GM12878 (cell line): ENCODE results near the gene MTRFR. TPM values are rescaled to one million over a fixed set of nuclear protein-coding genes. Genes with fewer than 3 reads are reported as not detected.

Source experiments
- ATAC-seq: fragments of 200-7000 bp; cut with Tn5 transposase; 3 replicates; pipeline ENCODE4 v1.9.1; 2020; ENCODE audit warnings: mild to moderate bottlenecking, moderate library complexity
- BruUV-seq: library from RNA; stranded (reverse); fragments of 400-500 nt; replicated peaks from 2 replicates; lab custom pipeline; 2021; lab: Mats Ljungman, UMichigan
- CTCF ChIA-PET: fragments of 300-600 bp; sonication (Branson Sonifier 250); formaldehyde crosslinking; extraction: SDS; loops from one replicate; lab custom pipeline; 2021; ENCODE audit warnings: inconsistent platforms; lab: Yijun Ruan, JAX
- POLR2A ChIA-PET: fragments of 350-600 bp; formaldehyde crosslinking; extraction: SDS; loops from one replicate; lab custom pipeline; 2021; ENCODE audit warnings: inconsistent platforms; lab: Charles Lee
- RAD21 ChIA-PET: fragments of 300-600 bp; sonication (Branson Sonifier 250); formaldehyde crosslinking; loops from one replicate; lab custom pipeline; 2023; ENCODE audit warnings: antibody characterized with exemption; ENCODE audit not compliant: unreplicated experiment; lab: Charles Lee
- SMC1A ChIA-PET: fragments of 300-600 bp; sonication (Branson Sonifier 250); formaldehyde crosslinking; loops from one replicate; lab custom pipeline; 2023; ENCODE audit not compliant: unreplicated experiment, uncharacterized antibody; lab: Charles Lee
- DNase-seq: peaks from one replicate; pipeline ENCODE4 v3.0.0-alpha.2; 2011; ENCODE audit warnings: low read depth, low spot score
- FAIRE-seq: peaks from 3 replicates; lab custom pipeline; 2011; peaks lifted over from hg19 to GRCh38; lab: Jason Lieb, UNC
- H2AFZ ChIP-seq: 2 replicates; pipeline ENCODE4 v1.6.0; 2011; ENCODE audit warnings: low read depth, low read length, control low read depth; ENCODE audit not compliant: control insufficient read depth
- H3K27ac ChIP-seq: 2 replicates; pipeline ENCODE4 v1.5.1; 2011; ENCODE audit warnings: control low read depth; ENCODE audit not compliant: control insufficient read depth, insufficient read depth
- H3K27me3 ChIP-seq, 2 experiments: replicated peaks in 1 of 2; 2 replicates each; pipeline versions ENCODE4 v1.6.0 to v1.6.1; 2011; ENCODE audit warnings: low read length in 1 of 2; ENCODE audit not compliant: control insufficient read depth in 2 of 2, insufficient read depth in 2 of 2
- H3K36me3 ChIP-seq, 2 experiments: 2 replicates each; pipeline ENCODE4 v1.5.1; 2011; ENCODE audit warnings: low read length in 1 of 2; ENCODE audit not compliant: control insufficient read depth in 2 of 2, insufficient read depth in 2 of 2
- H3K4me1 ChIP-seq: 2 replicates; pipeline ENCODE4 v1.6.1; 2011; ENCODE audit warnings: mild to moderate bottlenecking, low read length, moderate library complexity, mixed read lengths; ENCODE audit not compliant: control insufficient read depth, insufficient read depth
- H3K4me2 ChIP-seq: 2 replicates; pipeline ENCODE4 v1.6.0; 2011; ENCODE audit warnings: control low read depth; ENCODE audit not compliant: control insufficient read depth, insufficient read depth
- H3K4me3 ChIP-seq: fragments of 200-600 bp; sonication (generic); 2 replicates; pipeline ENCODE4 v1.5.1; 2016
- H3K79me2 ChIP-seq: 2 replicates; pipeline ENCODE4 v1.6.0; 2011; ENCODE audit warnings: low read length; ENCODE audit not compliant: control insufficient read depth, insufficient read depth
- H3K9ac ChIP-seq: 2 replicates; pipeline ENCODE4 v1.8.0; 2011; ENCODE audit warnings: low read length, control low read depth, mixed read lengths; ENCODE audit not compliant: control insufficient read depth, insufficient read depth
- H3K9me3 ChIP-seq: replicated peaks from 3 replicates; pipeline ENCODE4 v1.5.1; 2011; ENCODE audit warnings: mild to moderate bottlenecking, low read length; ENCODE audit not compliant: control insufficient read depth, insufficient read depth
- H4K20me1 ChIP-seq: 2 replicates; pipeline ENCODE4 v1.6.0; 2011; ENCODE audit not compliant: control insufficient read depth, insufficient read depth
- BHLHE40 ChIP-seq, 2 experiments: fragments of 450-650 bp in 1 of 2; IDR thresholded peaks; 2 replicates each; pipeline ENCODE4 v1.6.1; 2011 to 2017; ENCODE audit warnings: low read depth in 2 of 2, borderline replicate concordance in 1 of 2, improper control_type of control experiment in 1 of 2, low read length in 1 of 2, mild to moderate bottlenecking in 1 of 2
- EGR1 ChIP-seq, 2 experiments: IDR thresholded peaks; 1 replicate in 1 of 2; 2 replicates in 1 of 2; pipeline ENCODE4 v1.6.1; 2011 to 2012; ENCODE audit warnings: low read depth in 2 of 2, low read length in 2 of 2, borderline replicate concordance in 1 of 2, mild to moderate bottlenecking in 1 of 2, moderate library complexity in 1 of 2
- IKZF1 ChIP-seq: fragments of 450-650 bp; conservative IDR thresholded peaks from 2 replicates; pipeline ENCODE4 v1.6.1; 2017; ENCODE audit warnings: antibody characterized with exemption, mild to moderate bottlenecking
- MYC ChIP-seq: IDR thresholded peaks from 2 replicates; pipeline ENCODE4 v1.6.1; 2011; ENCODE audit warnings: mild to moderate bottlenecking, low read length, moderate library complexity, inconsistent platforms; ENCODE audit not compliant: insufficient read depth, insufficient replicate concordance, insufficient read length, severe bottlenecking
- POLR2AphosphoS2 ChIP-seq: IDR thresholded peaks from 2 replicates; pipeline ENCODE4 v1.6.1; 2011; ENCODE audit warnings: low read depth, mild to moderate bottlenecking, low read length, improper control_type of control experiment, moderate library complexity
- RAD51 ChIP-seq: fragments of 450-650 bp; IDR thresholded peaks from 2 replicates; pipeline ENCODE4 v1.6.1; 2016; ENCODE audit warnings: moderate library complexity, mild to moderate bottlenecking, inconsistent platforms
- USF1 ChIP-seq: IDR thresholded peaks from 2 replicates; pipeline ENCODE4 v1.6.1; 2011; ENCODE audit warnings: borderline replicate concordance, low read depth, mild to moderate bottlenecking, moderate library complexity, mixed read lengths, low read length; ENCODE audit not compliant: insufficient read depth; ENCODE audit errors: extremely low read length
- YBX1 ChIP-seq: fragments of 450-650 bp; IDR thresholded peaks from 2 replicates; pipeline ENCODE4 v1.6.1; 2016; ENCODE audit warnings: antibody characterized with exemption
- ZBED1 ChIP-seq: IDR thresholded peaks from 2 replicates; pipeline ENCODE4 v1.6.1; 2016; ENCODE audit warnings: borderline replicate concordance
- WGBS: methylation state at CpG from one replicate; pipeline ENCODE4 v1.1.6; 2016; ENCODE audit warnings: low lambda C conversion rate; ENCODE audit not compliant: insufficient replicate concordance, insufficient coverage; ENCODE audit errors: missing lambda C conversion rate; 5-methylcytosine and 5-hydroxymethylcytosine counted together
- in situ Hi-C: fragments of 300-500 bp; cut with MboI; formaldehyde crosslinking; loops from 9 replicates; pipeline ENCODE4 v1.14.3; 2018; ENCODE audit warnings: mixed read lengths
- intact Hi-C: fragments of 100-400 bp; cut with micrococcal nuclease; formaldehyde crosslinking; loops from one replicate; pipeline ENCODE4 v1.14.2; 2022; ENCODE audit not compliant: unreplicated experiment
- polyA plus RNA-seq, 11 experiments: library from polyadenylated mRNA; depleted of rRNA in 4 of 11; unstranded in 6 of 11; stranded (reverse) in 5 of 11; fragments of >200 nt; fragmentation: Nextera tagmentation in 4 of 11; fragmentation: Illumina TruSeq in 1 of 11; extraction: Ambion mirVana in 4 of 11; extraction: Trizol in 1 of 11; gene quantifications; 1 replicate in 1 of 11; 2 replicates in 10 of 11; pipeline versions ENCODE4 v1.2.1 to v1.2.3, GENCODE V29; 2011 to 2016; ENCODE audit warnings: inconsistent platforms in 2 of 11, missing spikeins in 2 of 11, low read depth in 1 of 11
- total RNA-seq, 4 experiments: library from RNA; depleted of rRNA in 3 of 4; stranded (reverse); fragments of >200 nt in 3 of 4; fragmentation: Illumina TruSeq in 1 of 4; extraction: Trizol in 1 of 4; gene quantifications; 2 replicates each; pipeline versions ENCODE4 v1.2.1 to v1.2.3, GENCODE V29; 2013 to 2021

Gene MTRFR
- total and polyA plus RNA-seq, 10 of the 15 experiments (the other 5 are each of a cell fraction or from before 2014, with no cell fraction given) = 12.2 to 33.4 (median 24.8) TPM

- Histone ChIP-seq H3K79me2 (peaks cover 27% of the 10 kb centered on the region), H3K9ac (peak overlapping the region; percentile 93), H3K9me3 (no peaks in the 10 kb centered on the region), H3K4me3 (peak overlapping the region; percentile 95), H4K20me1 (no peaks in the 10 kb centered on the region), H3K36me3 (no peaks in the 10 kb centered on the region; a peak in 1 of 4 replicates), H3K4me2 (peak overlapping the region; percentile 84), H3K27me3 (no peaks in the 10 kb centered on the region), H3K4me1 (peaks cover 17% of the 10 kb centered on the region), H2AFZ (peak overlapping the region; percentile 69), H3K27ac (peak overlapping the region; percentile 82)
- SMC1A ChIA-PET = interaction anchor here (0.9 to 1.1 kb wide), 4 partner anchors 47 to 311 kb away, joined by 3 to 4 read pairs (median 4); no protein-coding TSS in a partner anchor
- WGBS = 2% methylated on average over 41 of the region's 51 CpGs
- ATAC-seq = peak; percentile 9
- RAD21 ChIA-PET = interaction anchor here (0.7 to 1.5 kb wide), 7 partner anchors 33 to 312 kb away, joined by 3 to 4 read pairs (median 3); partner anchors contain the start of gene SNRNP35
- DNase-seq = no peak
- in situ Hi-C loops = no loop called here
- BruUV-seq = TSS peak; percentile 54
- CTCF ChIA-PET = interaction anchor here (0.7 to 2.1 kb wide), 9 partner anchors 22 to 349 kb away, joined by 3 to 9 read pairs (median 4); no protein-coding TSS in a partner anchor
- POLR2A ChIA-PET = interaction anchor here (1.5 to 1.8 kb wide), 2 partner anchors 95 to 351 kb away, joined by 4 to 5 read pairs; no protein-coding TSS in a partner anchor
- no peak for FAIRE-seq
- intact Hi-C loops = loop anchor here (2.0 kb wide), 2 partner anchors 198 to 312 kb away; no protein-coding TSS in a partner anchor
- TF ChIP-seq YBX1 (no peak), RAD51 (peak; percentile 44; the same call in 1 of the 2 replicates), POLR2AphosphoS2 (no peak), IKZF1 (peak; percentile 10), BHLHE40 (IDR thresholded peaks at IDR 0.05; ENCODE audit: borderline replicate concordance in 1 of 2, low read depth in 2 of 2, low read length in 1 of 2) (peak in 1 of 2 experiments; percentile 52; a peak in 2 of 4 replicates), ZBED1 (no peak), USF1 (peak; percentile 69), EGR1 (IDR thresholded peaks at IDR 0.05; ENCODE audit: borderline replicate concordance in 1 of 2, low read depth in 2 of 2, low read length in 2 of 2) (peak in 1 of 2 experiments; percentile 39; a peak in 1 of 3 replicates), MYC (no peak)
Observed at GRCh38 chr12:123270214-123271000, 37.2 kb downstream of the MTRFR start.
